Keratinocyte (primary cell): ENCODE results near the gene SMYD3.

Experiments
- EZH2 ChIP-seq: IDR thresholded peaks from one replicate; pipeline ENCODE4 v1.6.1; 2012; ENCODE audit warnings: inconsistent platforms, mild to moderate bottlenecking, low read length, moderate library complexity
- TF ChIP-seq, protein P1 (sequence below), 3 experiments: IDR thresholded peaks in 1 of 3; conservative IDR thresholded peaks in 1 of 3; optimal IDR thresholded peaks in 1 of 3; 2 replicates in 2 of 3; 3 replicates in 1 of 3; pipeline versions ENCODE3 to v1.5.1; 2011; ENCODE audit warnings: low read length in 3 of 3, mild to moderate bottlenecking in 3 of 3, moderate library complexity in 2 of 3, control low read depth in 1 of 3, inconsistent platforms in 1 of 3; ENCODE audit not compliant: insufficient read depth in 2 of 3; ENCODE audit errors: extremely low read depth in 1 of 3

DNA sequence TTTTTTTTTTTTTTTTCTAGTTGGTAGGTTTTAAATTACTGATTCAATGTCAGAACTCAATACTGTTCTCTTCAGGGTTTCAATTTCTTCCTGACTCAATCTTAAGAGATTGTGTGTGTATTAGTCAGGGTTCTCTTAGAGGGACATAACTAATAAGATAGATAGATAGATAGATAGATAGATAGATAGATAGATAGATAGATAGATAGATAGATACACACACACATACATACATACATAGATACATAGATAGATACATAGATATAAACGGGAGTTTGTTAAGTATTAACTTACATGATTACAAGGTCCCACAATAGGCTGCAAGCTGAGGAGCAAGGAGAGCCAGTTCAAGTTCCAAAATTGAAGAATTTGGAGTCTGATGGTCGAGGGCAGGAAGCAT is 251.3 kb downstream of the SMYD3 start:
- TF ChIP-seq, protein P1, sequence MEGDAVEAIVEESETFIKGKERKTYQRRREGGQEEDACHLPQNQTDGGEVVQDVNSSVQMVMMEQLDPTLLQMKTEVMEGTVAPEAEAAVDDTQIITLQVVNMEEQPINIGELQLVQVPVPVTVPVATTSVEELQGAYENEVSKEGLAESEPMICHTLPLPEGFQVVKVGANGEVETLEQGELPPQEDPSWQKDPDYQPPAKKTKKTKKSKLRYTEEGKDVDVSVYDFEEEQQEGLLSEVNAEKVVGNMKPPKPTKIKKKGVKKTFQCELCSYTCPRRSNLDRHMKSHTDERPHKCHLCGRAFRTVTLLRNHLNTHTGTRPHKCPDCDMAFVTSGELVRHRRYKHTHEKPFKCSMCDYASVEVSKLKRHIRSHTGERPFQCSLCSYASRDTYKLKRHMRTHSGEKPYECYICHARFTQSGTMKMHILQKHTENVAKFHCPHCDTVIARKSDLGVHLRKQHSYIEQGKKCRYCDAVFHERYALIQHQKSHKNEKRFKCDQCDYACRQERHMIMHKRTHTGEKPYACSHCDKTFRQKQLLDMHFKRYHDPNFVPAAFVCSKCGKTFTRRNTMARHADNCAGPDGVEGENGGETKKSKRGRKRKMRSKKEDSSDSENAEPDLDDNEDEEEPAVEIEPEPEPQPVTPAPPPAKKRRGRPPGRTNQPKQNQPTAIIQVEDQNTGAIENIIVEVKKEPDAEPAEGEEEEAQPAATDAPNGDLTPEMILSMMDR (optimal IDR thresholded peaks at IDR 0.05 in 1 of 3, IDR thresholded peaks at IDR 0.05 in 1 of 3, conservative IDR thresholded peaks at IDR 0.05 in 1 of 3; ENCODE audit: extremely low read depth in 1 of 3, insufficient read depth in 2 of 3, low read length in 3 of 3) = no peak
- no peak for TF ChIP-seq EZH2
